ENCODE results near the gene QRFP.

DNA sequence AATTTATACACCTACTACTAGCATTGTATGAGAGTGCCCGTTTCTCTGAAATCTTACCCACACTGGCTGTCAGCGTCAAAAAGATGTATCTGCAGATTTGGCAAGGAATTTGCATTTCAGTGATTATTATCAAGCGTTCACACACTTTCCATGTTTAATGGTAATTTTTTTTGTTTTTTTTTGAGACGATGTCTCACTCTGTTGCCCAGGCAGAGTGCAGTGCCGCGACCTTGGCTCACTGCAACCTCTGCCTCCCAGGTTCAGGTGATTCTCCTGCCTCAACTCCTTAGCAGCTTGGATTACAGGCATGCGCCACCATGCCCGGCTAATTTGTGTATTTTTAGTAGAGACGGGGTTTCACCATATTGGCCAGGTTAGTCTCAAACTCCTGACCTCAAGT, 47.3 kb downstream of the QRFP start:
- TF ChIP-seq EZH2 (IDR thresholded peaks at IDR 0.05; ENCODE audit: low read depth, low read length, severe bottlenecking) (no peak), ATF2 (IDR thresholded peaks at IDR 0.05; ENCODE audit: low read length) (no peak), EP300 (IDR thresholded peaks at IDR 0.05; ENCODE audit: borderline replicate concordance in 1 of 2, low read depth in 2 of 2, low read length in 2 of 2) (no peak), POLR2A (IDR thresholded peaks at IDR 0.05; ENCODE audit: control extremely low read depth in 1 of 2, low read depth in 2 of 2, low read length in 2 of 2) (no peak), SIRT6 (IDR thresholded peaks at IDR 0.05; ENCODE audit: low read length) (no peak), SIX5 (IDR thresholded peaks at IDR 0.05; ENCODE audit: low read depth, low read length) (no peak), RNF2 (IDR thresholded peaks at IDR 0.05; ENCODE audit: borderline replicate concordance, low read depth, low read length, missing control alignments, poor library complexity, severe bottlenecking) (no peak), CEBPB (IDR thresholded peaks at IDR 0.05; ENCODE audit: low read depth, low read length) (no peak)
- TF ChIP-seq, protein P1, sequence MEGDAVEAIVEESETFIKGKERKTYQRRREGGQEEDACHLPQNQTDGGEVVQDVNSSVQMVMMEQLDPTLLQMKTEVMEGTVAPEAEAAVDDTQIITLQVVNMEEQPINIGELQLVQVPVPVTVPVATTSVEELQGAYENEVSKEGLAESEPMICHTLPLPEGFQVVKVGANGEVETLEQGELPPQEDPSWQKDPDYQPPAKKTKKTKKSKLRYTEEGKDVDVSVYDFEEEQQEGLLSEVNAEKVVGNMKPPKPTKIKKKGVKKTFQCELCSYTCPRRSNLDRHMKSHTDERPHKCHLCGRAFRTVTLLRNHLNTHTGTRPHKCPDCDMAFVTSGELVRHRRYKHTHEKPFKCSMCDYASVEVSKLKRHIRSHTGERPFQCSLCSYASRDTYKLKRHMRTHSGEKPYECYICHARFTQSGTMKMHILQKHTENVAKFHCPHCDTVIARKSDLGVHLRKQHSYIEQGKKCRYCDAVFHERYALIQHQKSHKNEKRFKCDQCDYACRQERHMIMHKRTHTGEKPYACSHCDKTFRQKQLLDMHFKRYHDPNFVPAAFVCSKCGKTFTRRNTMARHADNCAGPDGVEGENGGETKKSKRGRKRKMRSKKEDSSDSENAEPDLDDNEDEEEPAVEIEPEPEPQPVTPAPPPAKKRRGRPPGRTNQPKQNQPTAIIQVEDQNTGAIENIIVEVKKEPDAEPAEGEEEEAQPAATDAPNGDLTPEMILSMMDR (IDR thresholded peaks at IDR 0.05; ENCODE audit: control extremely low read depth in 1 of 3, insufficient read depth in 1 of 3, low read depth in 1 of 3, low read length in 3 of 3): no peak

Measured in H1 (cell line).